ENCODE results near the gene ALDOA.

Gene ALDOA

GRCh38 chr16:30070490-30070889, 4.9 kb downstream of the ALDOA start:
- no peak for DNase-seq

GRCh38 chr16:30075503-30076275, 10.1 kb downstream of the ALDOA start, which contains the start of gene PPP4C:
PPP4C (plus strand) TSS chr16:30075994; CDS start chr16:30076378, 384 bp downstream.
- peak; percentile 80 for DNase-seq

GRCh38 chr16:30076276-30076791, 10.8 kb downstream of the ALDOA start:
- DNase-seq, result no peak

- no peak for DNase-seq
These were observed 12.1 kb downstream of the ALDOA start for GRCh38 chr16:30077656-30078055.

- DNase-seq, result no peak
These were observed 13.2 kb downstream of the ALDOA start for GRCh38 chr16:30078744-30079143.

- DNase-seq, result no peak
These were observed 13.9 kb downstream of the ALDOA start for GRCh38 chr16:30079480-30079879.

GRCh38 chr16:30082545-30083090, 17.1 kb downstream of the ALDOA start:
- DNase-seq, result no peak

- no peak for DNase-seq
These were observed 17.9 kb downstream of the ALDOA start for GRCh38 chr16:30083216-30084055.

- DNase-seq, result no peak
These were observed 18.7 kb downstream of the ALDOA start for GRCh38 chr16:30084096-30084815.

GRCh38 chr16:30084816-30085159, 19.2 kb downstream of the ALDOA start:
- DNase-seq, result no peak

- DNase-seq, result no peak
These were observed 19.7 kb downstream of the ALDOA start for GRCh38 chr16:30085247-30085646.

- no peak for DNase-seq
These were observed 20.3 kb downstream of the ALDOA start for GRCh38 chr16:30085820-30086219.

GRCh38 chr16:30086291-30087140, 21.0 kb downstream of the ALDOA start:
- no peak for DNase-seq

- DNase-seq, result no peak
These were observed 21.8 kb downstream of the ALDOA start for GRCh38 chr16:30087181-30087898.

GRCh38 chr16:30088237-30088831, 22.8 kb downstream of the ALDOA start:
- no peak for DNase-seq

GRCh38 chr16:30088832-30089624, 23.5 kb downstream of the ALDOA start:
- no peak for DNase-seq

GRCh38 chr16:30090610-30091331, 25.2 kb downstream of the ALDOA start:
- DNase-seq, result no peak

- peak; percentile 89 for DNase-seq
These were observed 26.2 kb downstream of the ALDOA start, which contains the start of gene TBX6 for GRCh38 chr16:30091474-30092372. TBX6 (minus strand) TSS chr16:30091924; CDS start chr16:30091193, 731 bp downstream.

Data from NK-92 treated with Interleukin-12 subunit alpha and Interleukin-12 subunit beta, amount 100 ng/mL, for 24 hours (cell line).